Transverse colon (tissue), 4 donors: ENCODE results near the gene UBE4A.

Source experiments
- CTCF ChIP-seq, 5 experiments: fragments of 200-600 bp in 3 of 5; fragments of 450-650 bp in 2 of 5; sonication (generic) in 3 of 5; IDR thresholded peaks; 1 replicate in 2 of 5; 2 replicates in 3 of 5; pipeline ENCODE4 v1.5.1; 2016 to 2017; ENCODE audit warnings: antibody characterized with exemption in 5 of 5, inconsistent platforms in 3 of 5, mild to moderate bottlenecking in 2 of 5, moderate library complexity in 1 of 5
- EP300 ChIP-seq: sonication (generic); formaldehyde crosslinking; IDR thresholded peaks from one replicate; pipeline ENCODE4 v1.6.1; 2017; ENCODE audit warnings: antibody characterized with exemption, low read depth
- POLR2A ChIP-seq: fragments of 450-650 bp; IDR thresholded peaks from one replicate; pipeline ENCODE4 v1.6.1; 2016; ENCODE audit warnings: antibody characterized with exemption, mild to moderate bottlenecking, moderate library complexity
- POLR2AphosphoS5 ChIP-seq, 3 donors: sonication (generic); formaldehyde crosslinking; IDR thresholded peaks; one replicate each; pipeline ENCODE4 v1.6.1; 2016; ENCODE audit warnings: antibody characterized with exemption in 3 of 3

DNA sequence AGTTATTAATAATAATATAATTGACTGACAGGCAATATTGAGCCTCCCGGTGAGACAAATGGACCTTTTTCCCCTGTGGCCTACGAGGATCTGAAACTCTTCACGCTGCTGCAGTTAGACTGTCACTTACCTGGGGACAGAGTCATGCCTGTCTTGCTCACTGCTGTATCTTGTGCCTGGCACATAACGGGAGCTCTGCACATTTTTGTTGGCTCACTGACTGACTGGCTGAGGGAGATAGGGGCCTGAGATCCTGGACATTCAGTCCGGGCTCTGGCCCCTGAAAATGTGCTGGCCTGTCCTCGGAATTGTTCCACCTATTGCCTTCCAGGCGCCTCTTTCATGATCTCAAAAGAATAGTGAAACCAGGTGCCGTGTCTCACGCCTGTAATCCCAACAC is 16.2 kb upstream of the UBE4A start:
- TF ChIP-seq CTCF (IDR thresholded peaks at IDR 0.05) = no peak
- no peak for TF ChIP-seq POLR2AphosphoS5 (IDR thresholded peaks at IDR 0.05)
- no peak for TF ChIP-seq EP300
- no peak for TF ChIP-seq POLR2A
